Measurements from ENCODE around the gene CAMK2G. TPM values are rescaled to one million over a fixed set of nuclear protein-coding genes. Genes with fewer than 3 reads are reported as not detected.
"Not testable (repeated sequence)": the region's sequence is repeated elsewhere in the genome, so short reads cannot be mapped to it uniquely, and the experiment has no call there.

Gene CAMK2G
- total RNA-seq, 2 experiments from 2014 or later: 34.4 to 38.4 TPM

DNA sequence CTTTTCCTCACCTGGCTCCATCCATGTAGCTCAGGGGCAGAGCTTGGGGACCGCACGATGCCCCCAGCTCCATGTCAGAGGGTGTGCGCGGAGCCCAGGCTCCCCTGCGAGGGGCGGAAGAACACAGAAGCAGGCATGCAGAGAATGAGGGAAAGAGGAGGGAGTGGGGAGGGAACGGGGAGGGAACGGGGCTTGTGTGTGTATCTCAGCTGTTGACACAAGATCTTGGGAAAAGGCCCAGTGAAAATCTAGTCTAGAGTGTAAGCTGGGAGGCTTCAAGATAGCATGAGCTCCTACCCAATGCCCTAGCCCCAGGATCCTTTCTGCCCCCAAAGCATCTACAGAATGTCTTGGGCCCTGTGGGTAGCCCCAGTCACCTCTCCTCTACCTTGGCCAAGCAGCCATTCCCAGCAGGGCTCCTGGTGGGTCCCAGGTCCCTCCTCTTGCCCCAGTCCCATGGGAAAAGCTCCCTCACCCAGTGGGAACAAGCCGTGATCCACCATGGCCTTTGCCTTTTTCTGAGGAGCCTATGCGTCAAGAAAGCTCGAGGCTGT, 37.9 kb downstream of the CAMK2G start:
- intact Hi-C loops (cut with DNase I, micrococcal nuclease): no loop called here
- H3K27ac ChIP-seq (ENCODE audit: low read depth in 1 of 2, low read length in 2 of 2): no peak overlapping the region
- H3K4me1 ChIP-seq (ENCODE audit: insufficient read depth, low read length): no peaks in the 10 kb centered on the region
- POLR2A ChIA-PET: no interaction called here
- peaks cover 65% of the 10 kb centered on the region for H3K36me3 ChIP-seq (ENCODE audit: insufficient read depth, low read length)
- no peak for ATAC-seq (ENCODE audit: poor library complexity)
- Mint-ChIP-seq H3K9me3 (no peaks in the 10 kb centered on the region), H3K4me1 (ENCODE audit: low read depth) (no peaks in the 10 kb centered on the region), H3K36me3 (ENCODE audit: low read depth) (peaks cover 61% of the 10 kb centered on the region), H3K27ac (no peak overlapping the region), H3K27me3 (no peaks in the 10 kb centered on the region), H3K4me3 (no peak overlapping the region)
- H3K27me3 ChIP-seq (ENCODE audit: control insufficient read depth in 1 of 2, insufficient read depth in 2 of 2, low read length in 2 of 2): no peaks in the 10 kb centered on the region
- no peaks in the 10 kb centered on the region for H3K9me3 ChIP-seq (ENCODE audit: control insufficient read depth in 1 of 2, insufficient read depth in 1 of 2, low read length in 2 of 2)
- DNase-seq: no peak
- CTCF ChIA-PET: interaction anchor here (0.9 kb wide), 1 partner anchor 22 kb away, joined by 3 read pairs; no protein-coding TSS in a partner anchor
- H3K4me3 ChIP-seq (ENCODE audit: low read length): no peak overlapping the region
- TF ChIP-seq CTCF (IDR thresholded peaks at IDR 0.05): no peak

- intact Hi-C loops (cut with DNase I, micrococcal nuclease); CTCF ChIA-PET; DNase-seq; H3K4me1 Mint-ChIP-seq (ENCODE audit: low read depth); H3K4me3 Mint-ChIP-seq; H3K27me3 Mint-ChIP-seq; ATAC-seq (ENCODE audit: poor library complexity); H3K9me3 ChIP-seq (ENCODE audit: control insufficient read depth in 1 of 2, insufficient read depth in 1 of 2, low read length in 2 of 2); H3K4me3 ChIP-seq (ENCODE audit: low read length); POLR2A ChIA-PET; H3K27ac ChIP-seq (ENCODE audit: low read depth in 1 of 2, low read length in 2 of 2); H3K9me3 Mint-ChIP-seq; H3K4me1 ChIP-seq (ENCODE audit: insufficient read depth, low read length); H3K27me3 ChIP-seq (ENCODE audit: control insufficient read depth in 1 of 2, insufficient read depth in 2 of 2, low read length in 2 of 2); H3K27ac Mint-ChIP-seq: not testable (repeated sequence)
- peaks cover 58% of the 10 kb centered on the region for H3K36me3 ChIP-seq (ENCODE audit: insufficient read depth, low read length)
- H3K36me3 Mint-ChIP-seq (ENCODE audit: low read depth): peaks cover 47% of the 10 kb centered on the region
Measured at GRCh38 chr10:73829090-73829489, 45.3 kb downstream of the CAMK2G start.

GRCh38 chr10:73828161-73828560, 46.2 kb downstream of the CAMK2G start:
- no peaks in the 10 kb centered on the region for H3K27me3 Mint-ChIP-seq
- H3K4me3 Mint-ChIP-seq: no peak overlapping the region
- peaks cover 56% of the 10 kb centered on the region for H3K36me3 Mint-ChIP-seq (ENCODE audit: low read depth)
- Histone ChIP-seq H3K36me3 (ENCODE audit: insufficient read depth, low read length) (peaks cover 68% of the 10 kb centered on the region), H3K9me3 (ENCODE audit: control insufficient read depth in 1 of 2, insufficient read depth in 1 of 2, low read length in 2 of 2) (no peaks in the 10 kb centered on the region), H3K27ac (ENCODE audit: low read depth in 1 of 2, low read length in 2 of 2) (no peak overlapping the region), H3K4me3 (ENCODE audit: low read length) (no peak overlapping the region), H3K27me3 (ENCODE audit: control insufficient read depth in 1 of 2, insufficient read depth in 2 of 2, low read length in 2 of 2) (no peaks in the 10 kb centered on the region), H3K4me1 (ENCODE audit: insufficient read depth, low read length) (no peaks in the 10 kb centered on the region)
- DNase-seq: no peak
- intact Hi-C loops (cut with DNase I, micrococcal nuclease): no loop called here
- no peak for TF ChIP-seq CTCF (IDR thresholded peaks at IDR 0.05)
- H3K27ac Mint-ChIP-seq: no peak overlapping the region
- ATAC-seq (ENCODE audit: poor library complexity): no peak
- no peaks in the 10 kb centered on the region for H3K9me3 Mint-ChIP-seq
- H3K4me1 Mint-ChIP-seq (ENCODE audit: low read depth): no peaks in the 10 kb centered on the region
- POLR2A ChIA-PET: no interaction called here
- CTCF ChIA-PET: no interaction called here

Measured in CD4-positive, alpha-beta T cell (primary cell).